Activated CD8-positive, alpha-beta memory T cell treated with anti-CD3 and anti-CD28 coated beads, Interleukin-2, amount 50 U/mL, for 1 hour (primary cell): ENCODE measurements around the gene SLC35A3.

Experiments used
- DNase-seq: peaks from one replicate; pipeline ENCODE4 v3.0.0-alpha.2; 2020; ENCODE audit errors: extremely low read depth

Gene SLC35A3

GRCh38 chr1:100076319-100076718, 106.5 kb downstream of the SLC35A3 start:
- DNase-seq: no peak

- no peak for DNase-seq
These were observed 106.9 kb downstream of the SLC35A3 start for GRCh38 chr1:100076744-100077143.

GRCh38 chr1:100077531-100077930, 107.7 kb downstream of the SLC35A3 start:
- no peak for DNase-seq

- no peak for DNase-seq
These were observed 110.5 kb downstream of the SLC35A3 start for GRCh38 chr1:100080331-100080730.
